Rectal smooth muscle tissue (tissue), 1 donor: ENCODE results near the gene TCEAL9.

ENCODE experiments used
- H3K27ac ChIP-seq: one replicate; pipeline ENCODE4 v1.7.0; 2013; ENCODE audit warnings: low read depth, low read length, inconsistent platforms
- H3K27me3 ChIP-seq: one replicate; pipeline ENCODE4 v1.7.0; 2013; ENCODE audit warnings: low read length; ENCODE audit not compliant: control insufficient read depth, insufficient read depth
- H3K36me3 ChIP-seq: one replicate; pipeline ENCODE4 v1.7.0; 2013; ENCODE audit warnings: low read length; ENCODE audit not compliant: control insufficient read depth, insufficient read depth
- H3K4me1 ChIP-seq: one replicate; pipeline ENCODE4 v1.7.0; 2013; ENCODE audit warnings: low read length; ENCODE audit not compliant: control insufficient read depth, insufficient read depth
- H3K4me3 ChIP-seq: one replicate; pipeline ENCODE4 v1.7.0; 2013; ENCODE audit warnings: low read length
- H3K9ac ChIP-seq: one replicate; pipeline ENCODE4 v1.7.0; 2013; ENCODE audit warnings: low read length

Gene TCEAL9, protein sequence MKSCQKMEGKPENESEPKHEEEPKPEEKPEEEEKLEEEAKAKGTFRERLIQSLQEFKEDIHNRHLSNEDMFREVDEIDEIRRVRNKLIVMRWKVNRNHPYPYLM

GRCh38 chrX:103356130-103356798 is at the start of gene TCEAL9:
TSS of gene TCEAL9 (plus strand) at chrX:103356506. CDS start at chrX:103357685, 1,179 bp downstream.
- H3K4me1 ChIP-seq = no peaks in the 10 kb centered on the region
- no peaks in the 10 kb centered on the region for H3K27me3 ChIP-seq
- H3K36me3 ChIP-seq = no peaks in the 10 kb centered on the region
- H3K4me3 ChIP-seq = peak within 1 kb of the TSS; percentile 64
- peak within 1 kb of the TSS; percentile 54 for H3K9ac ChIP-seq
- H3K27ac ChIP-seq = peak within 1 kb of the TSS; percentile 81

DNA sequence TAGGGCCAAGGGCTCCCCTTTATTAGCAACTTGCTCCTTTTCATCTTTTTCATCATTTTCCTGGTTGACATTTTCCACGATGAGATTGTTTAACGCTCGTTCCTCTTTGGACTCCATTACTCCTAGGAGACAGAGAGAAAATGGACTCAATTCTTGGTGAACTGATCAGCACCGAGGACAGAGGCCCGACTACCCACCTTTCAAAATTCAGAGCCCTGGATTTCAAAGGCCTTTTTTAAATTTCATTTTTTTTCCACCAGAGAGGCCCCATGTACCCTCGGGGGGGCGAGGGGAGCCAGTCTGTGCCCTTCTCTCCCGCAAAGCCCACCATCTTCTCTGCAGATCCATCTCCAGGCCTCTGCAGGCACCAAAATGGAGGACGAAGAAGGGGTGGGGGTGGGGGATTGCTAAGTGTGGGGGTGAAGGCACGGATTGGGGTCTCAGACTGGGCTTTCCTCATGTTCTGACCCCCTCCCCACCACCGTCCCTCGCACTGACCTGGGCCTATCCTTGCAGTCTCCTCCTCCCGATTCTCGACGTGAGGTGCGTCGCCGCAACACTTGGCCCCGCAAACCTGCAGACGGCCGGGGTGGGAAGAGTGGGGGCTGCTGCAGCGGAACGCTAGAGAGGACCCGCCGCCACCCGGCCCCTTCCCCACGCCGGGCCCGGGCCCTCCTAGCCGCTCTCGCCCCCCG is 46.3 kb upstream of the TCEAL9 start:
- Histone ChIP-seq H3K9ac (no peak overlapping the region), H3K27me3 (peaks cover 4% of the 10 kb centered on the region), H3K4me1 (no peaks in the 10 kb centered on the region), H3K27ac (no peak overlapping the region), H3K36me3 (no peaks in the 10 kb centered on the region), H3K4me3 (peak overlapping the region; percentile 42)

- Histone ChIP-seq H3K4me1 (no peaks in the 10 kb centered on the region), H3K27ac (no peak within 1 kb of the TSS), H3K9ac (no peak within 1 kb of the TSS), H3K4me3 (peak within 1 kb of the TSS; percentile 42), H3K36me3 (no peaks in the 10 kb centered on the region), H3K27me3 (peaks cover 4% of the 10 kb centered on the region)
These were observed 45.5 kb upstream of the TCEAL9 start, which contains the start of gene BEX2 for GRCh38 chrX:103310555-103311398. TSS of gene BEX2 (minus strand) at chrX:103310990. CDS start at chrX:103309976, 1,014 bp downstream.

DNA sequence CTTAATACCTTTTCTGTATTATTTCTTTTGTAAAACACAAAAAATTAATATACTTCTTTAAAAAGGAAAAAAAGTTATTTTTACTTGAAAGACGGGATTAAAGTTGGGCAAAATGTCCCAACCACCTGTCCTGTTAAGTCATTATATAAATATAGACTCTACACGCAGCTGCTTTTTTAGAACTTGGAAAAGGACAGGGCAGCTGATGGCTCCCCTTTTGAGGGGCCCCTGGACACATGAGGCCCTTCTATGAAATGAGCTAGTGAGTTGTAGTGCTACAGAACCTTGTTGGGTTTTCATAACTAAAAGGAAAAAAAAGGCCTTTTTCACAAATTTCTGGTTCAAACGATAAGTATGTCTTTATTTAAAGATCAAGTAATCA is 44.9 kb upstream of the TCEAL9 start:
- Histone ChIP-seq H3K27ac (no peak overlapping the region), H3K4me3 (no peak overlapping the region)

DNA sequence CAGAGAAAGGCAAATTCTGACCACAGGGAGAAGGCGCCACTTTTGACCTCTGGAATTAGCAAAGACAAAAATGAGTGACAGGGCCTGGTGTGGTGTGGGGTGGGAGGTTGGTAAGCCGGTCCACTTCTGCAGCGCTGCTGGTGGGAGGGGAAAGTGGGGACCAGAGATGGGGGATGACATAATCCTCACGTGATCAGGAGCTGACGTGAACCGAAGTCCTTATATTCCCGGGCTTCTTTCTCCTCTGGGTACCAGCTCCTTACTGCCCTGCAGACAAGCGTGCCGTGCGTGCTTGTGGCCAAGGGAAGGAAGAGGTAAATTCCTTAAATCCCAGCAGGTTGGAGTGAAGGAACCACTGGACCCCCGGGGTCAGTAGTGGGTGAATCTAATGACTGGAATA is 26.3 kb upstream of the TCEAL9 start, which contains the start of gene TCEAL7:
Gene TCEAL7 (plus strand): TSS at position 249 of the 400 bp plus-strand sequence. CDS start 1,165 bp downstream, outside the sequence.
- Histone ChIP-seq H3K27ac (peak within 1 kb of the TSS; percentile 18), H3K4me1 (no peaks in the 10 kb centered on the region), H3K9ac (no peak within 1 kb of the TSS), H3K27me3 (peaks cover 5% of the 10 kb centered on the region), H3K4me3 (peak within 1 kb of the TSS; percentile 29), H3K36me3 (no peaks in the 10 kb centered on the region)

More for the DNA sequence above, 44.9 kb upstream of the TCEAL9 start:
- H3K4me1 ChIP-seq = no peaks in the 10 kb centered on the region
- H3K36me3 ChIP-seq = no peaks in the 10 kb centered on the region
- H3K27me3 ChIP-seq = peaks cover 4% of the 10 kb centered on the region
- no peak overlapping the region for H3K9ac ChIP-seq

GRCh38 chrX:103330681-103331288 is 25.5 kb upstream of the TCEAL9 start:
- peak overlapping the region; percentile 10 for H3K4me3 ChIP-seq
- H3K27me3 ChIP-seq = peaks cover 5% of the 10 kb centered on the region
- H3K4me1 ChIP-seq = no peaks in the 10 kb centered on the region
- no peak overlapping the region for H3K27ac ChIP-seq
- no peak overlapping the region for H3K9ac ChIP-seq
- no peaks in the 10 kb centered on the region for H3K36me3 ChIP-seq

DNA sequence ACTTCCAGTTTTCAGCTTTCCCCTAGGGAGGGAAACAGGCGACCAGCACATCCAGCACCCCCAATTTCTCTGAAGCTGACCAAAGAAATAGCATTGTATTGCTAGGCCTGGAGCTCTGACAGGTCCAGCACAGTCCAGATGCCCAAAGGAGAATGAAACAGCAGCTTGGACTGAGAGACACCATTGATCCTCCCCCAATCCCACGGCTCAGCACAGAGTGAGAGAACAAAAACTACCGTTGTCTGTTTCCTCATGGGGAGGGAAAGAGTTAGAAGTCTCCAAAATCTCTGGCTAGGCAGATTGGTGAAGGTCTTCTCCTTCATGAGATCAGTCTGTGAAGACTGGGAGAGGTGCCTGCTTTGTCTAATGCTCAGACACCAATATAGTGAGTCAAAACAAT is 17.6 kb upstream of the TCEAL9 start:
- no peaks in the 10 kb centered on the region for H3K36me3 ChIP-seq
- no peak overlapping the region for H3K4me3 ChIP-seq
- no peak overlapping the region for H3K9ac ChIP-seq
- no peak overlapping the region for H3K27ac ChIP-seq
- no peaks in the 10 kb centered on the region for H3K27me3 ChIP-seq
- no peaks in the 10 kb centered on the region for H3K4me1 ChIP-seq

GRCh38 chrX:103343105-103343504 is 13.2 kb upstream of the TCEAL9 start:
- Histone ChIP-seq H3K36me3 (no peaks in the 10 kb centered on the region), H3K9ac (no peak overlapping the region), H3K27ac (no peak overlapping the region), H3K27me3 (no peaks in the 10 kb centered on the region), H3K4me1 (no peaks in the 10 kb centered on the region), H3K4me3 (no peak overlapping the region)

- no peak overlapping the region for H3K9ac ChIP-seq
- H3K36me3 ChIP-seq = no peaks in the 10 kb centered on the region
- no peaks in the 10 kb centered on the region for H3K4me1 ChIP-seq
- H3K27me3 ChIP-seq = no peaks in the 10 kb centered on the region
- H3K27ac ChIP-seq = no peak overlapping the region
- H3K4me3 ChIP-seq = no peak overlapping the region
These were observed 11.7 kb upstream of the TCEAL9 start for GRCh38 chrX:103344606-103345005.

DNA sequence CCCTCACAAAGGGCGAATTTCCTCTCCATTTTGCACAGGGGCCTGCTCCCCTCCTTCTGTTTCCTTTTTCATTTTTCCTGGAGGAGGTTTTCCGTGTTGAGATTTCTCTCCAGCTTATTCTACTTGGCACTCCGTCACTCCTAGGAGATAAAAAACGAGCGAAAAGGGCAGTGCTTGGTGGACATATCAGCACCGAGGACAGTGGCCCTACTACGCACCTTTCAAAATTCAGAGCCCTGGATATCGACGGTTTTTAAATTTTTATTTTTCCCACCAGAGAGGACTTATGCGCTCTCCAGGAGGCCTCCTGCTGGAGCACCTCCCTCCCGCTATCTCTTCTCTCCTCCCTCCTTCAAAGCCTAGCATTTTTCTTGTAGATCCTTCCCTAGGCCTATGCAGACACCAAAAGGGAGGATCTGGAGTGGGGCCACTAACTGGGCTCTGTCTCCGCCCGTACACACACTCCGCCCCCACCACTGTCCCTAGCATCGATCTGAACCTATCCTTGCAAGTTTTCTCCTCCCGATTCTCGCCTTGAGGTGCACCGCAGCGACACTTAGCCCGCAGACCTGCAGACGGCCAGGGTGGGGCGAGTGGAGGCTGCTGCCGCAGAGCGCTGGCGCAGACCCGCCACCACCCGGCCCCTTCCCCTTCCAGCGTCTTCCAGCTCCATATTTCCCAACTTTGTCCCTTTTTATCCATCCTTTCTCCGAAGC is 8.5 kb upstream of the TCEAL9 start:
- H3K27me3 ChIP-seq = no peaks in the 10 kb centered on the region
- H3K27ac ChIP-seq = no peak overlapping the region
- no peaks in the 10 kb centered on the region for H3K36me3 ChIP-seq
- H3K4me3 ChIP-seq = no peak overlapping the region
- H3K9ac ChIP-seq = no peak overlapping the region
- no peaks in the 10 kb centered on the region for H3K4me1 ChIP-seq

DNA sequence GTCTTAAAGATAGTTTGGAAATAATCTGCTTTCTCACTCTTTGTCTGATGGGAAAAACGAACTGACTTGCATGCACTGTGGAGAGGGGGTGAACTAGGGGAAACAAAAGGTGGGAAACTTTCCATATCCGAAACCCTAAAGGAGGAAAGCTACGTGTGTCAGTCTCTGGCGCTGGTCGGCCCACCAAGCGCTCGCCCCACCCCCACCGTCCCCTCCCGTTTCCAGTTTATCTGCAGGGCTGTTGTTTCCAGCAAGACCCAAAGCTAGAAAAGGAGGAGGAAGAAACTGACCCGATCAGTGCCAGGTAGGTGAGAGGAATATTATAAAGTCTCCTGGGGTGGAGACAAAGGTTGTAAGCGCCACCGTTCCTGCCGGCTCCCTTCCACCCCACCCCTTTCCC is 552 bp downstream of the TCEAL9 start:
- peak overlapping the region; percentile 81 for H3K27ac ChIP-seq
- peak overlapping the region; percentile 64 for H3K4me3 ChIP-seq
- no peaks in the 10 kb centered on the region for H3K4me1 ChIP-seq
- peak overlapping the region; percentile 54 for H3K9ac ChIP-seq
- no peaks in the 10 kb centered on the region for H3K27me3 ChIP-seq
- no peaks in the 10 kb centered on the region for H3K36me3 ChIP-seq
